Transverse colon (tissue), 4 donors: Measurements from ENCODE around the gene DEDD.

Experiments used
- CTCF ChIP-seq, 5 experiments: fragments of 200-600 bp in 3 of 5; fragments of 450-650 bp in 2 of 5; sonication (generic) in 3 of 5; IDR thresholded peaks; 1 replicate in 2 of 5; 2 replicates in 3 of 5; pipeline ENCODE4 v1.5.1; 2016 to 2017; ENCODE audit warnings: antibody characterized with exemption in 5 of 5, inconsistent platforms in 3 of 5, mild to moderate bottlenecking in 2 of 5, moderate library complexity in 1 of 5
- POLR2A ChIP-seq: fragments of 450-650 bp; IDR thresholded peaks from one replicate; pipeline ENCODE4 v1.6.1; 2016; ENCODE audit warnings: antibody characterized with exemption, mild to moderate bottlenecking, moderate library complexity
- POLR2AphosphoS5 ChIP-seq, 3 donors: sonication (generic); formaldehyde crosslinking; IDR thresholded peaks; one replicate each; pipeline ENCODE4 v1.6.1; 2016; ENCODE audit warnings: antibody characterized with exemption in 3 of 3

DNA sequence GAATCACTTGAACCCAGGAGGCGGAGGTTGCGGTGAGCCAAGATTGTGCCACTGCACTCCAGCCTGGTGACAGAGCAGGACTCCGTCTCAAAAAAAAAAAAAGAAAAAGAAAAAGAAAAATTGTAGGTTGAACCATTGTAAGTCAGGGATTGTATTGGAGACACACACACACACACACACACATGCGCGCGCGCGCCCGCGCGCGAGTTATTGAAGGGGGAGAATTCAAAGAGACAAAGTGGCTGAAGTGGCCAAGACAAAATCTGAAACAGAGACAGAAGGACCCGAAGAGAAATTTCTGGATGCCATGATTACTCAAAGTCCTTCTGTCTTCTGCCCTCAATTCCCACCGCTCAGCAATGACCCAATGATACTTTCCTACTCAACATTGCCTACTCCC lies 38.0 kb downstream of the DEDD start:
- TF ChIP-seq CTCF (IDR thresholded peaks at IDR 0.05) (no peak), POLR2A (no peak), POLR2AphosphoS5 (IDR thresholded peaks at IDR 0.05) (no peak)
